H1 (cell line): ENCODE measurements around the gene DCLK1. TPM values are rescaled to one million over a fixed set of nuclear protein-coding genes. Genes with fewer than 3 reads are reported as not detected.

Experiments
- CTCF ChIA-PET: fragments of 300-600 bp; sonication (Branson Sonifier 250); formaldehyde crosslinking; loops from one replicate; lab custom pipeline; 2021; ENCODE audit not compliant: partially characterized antibody; lab: Charles Lee
- POLR2A ChIA-PET: fragments of 300-600 bp; sonication (Branson Sonifier 250); formaldehyde crosslinking; loops from one replicate; lab custom pipeline; 2021; ENCODE audit warnings: inconsistent platforms; ENCODE audit not compliant: partially characterized antibody; lab: Charles Lee
- DNase-seq, 2 experiments: peaks; one replicate each; pipeline versions ENCODE4 v3.0.0 to v3.0.0-alpha.2; 2010 to 2022; ENCODE audit warnings: low spot score in 2 of 2, low read depth in 1 of 2, mixed read lengths in 1 of 2
- FAIRE-seq: peaks from 2 replicates; lab custom pipeline; 2011; peaks lifted over from hg19 to GRCh38; lab: Jason Lieb, UNC
- H2AFZ ChIP-seq: 2 replicates; pipeline ENCODE4 v1.8.1; 2012; ENCODE audit warnings: low read length, inconsistent platforms
- H2AK5ac ChIP-seq: 2 replicates; pipeline ENCODE4 v1.6.1; 2013; ENCODE audit warnings: low read depth, low read length
- H2BK120ac ChIP-seq: replicated peaks from 2 replicates; pipeline ENCODE3; 2013; ENCODE audit warnings: low read depth, low read length, inconsistent platforms
- H2BK12ac ChIP-seq: 2 replicates; pipeline ENCODE4 v1.6.1; 2013; ENCODE audit warnings: low read depth, low read length
- H2BK15ac ChIP-seq: 2 replicates; pipeline ENCODE4 v1.6.1; 2013; ENCODE audit warnings: low read length
- H2BK20ac ChIP-seq: 2 replicates; pipeline ENCODE4 v1.6.1; 2013; ENCODE audit warnings: low read length
- H2BK5ac ChIP-seq: 2 replicates; pipeline ENCODE4 v1.6.1; 2013; ENCODE audit warnings: low read depth, low read length
- H3K14ac ChIP-seq: 2 replicates; pipeline ENCODE4 v1.6.1; 2013; ENCODE audit warnings: inconsistent platforms; ENCODE audit not compliant: insufficient read length
- H3K18ac ChIP-seq: 2 replicates; pipeline ENCODE4 v1.6.1; 2013; ENCODE audit warnings: low read length; ENCODE audit errors: extremely low read depth
- H3K23ac ChIP-seq: 2 replicates; pipeline ENCODE4 v1.6.1; 2013; ENCODE audit warnings: inconsistent platforms; ENCODE audit not compliant: insufficient read length
- H3K23me2 ChIP-seq: 2 replicates; pipeline ENCODE4 v1.6.1; 2013; ENCODE audit warnings: low read depth, low read length
- H3K27ac ChIP-seq: 2 replicates; pipeline ENCODE4 v1.6.1; 2011; ENCODE audit warnings: low read depth, low read length, inconsistent platforms
- H3K27me3 ChIP-seq, 4 experiments: replicated peaks in 1 of 4; 1 replicate in 1 of 4; 2 replicates in 3 of 4; pipeline versions ENCODE4 v1.6.1 to v1.8.1; 2011 to 2013; ENCODE audit warnings: low read length in 3 of 4, mild to moderate bottlenecking in 3 of 4, inconsistent platforms in 2 of 4, mixed read lengths in 2 of 4, moderate library complexity in 1 of 4; ENCODE audit not compliant: control insufficient read depth in 3 of 4, insufficient read depth in 3 of 4; ENCODE audit errors: extremely low read depth in 1 of 4
- H3K36me3 ChIP-seq, 4 experiments: 2 replicates each; pipeline versions ENCODE4 v1.6.1 to v1.8.1; 2011 to 2013; ENCODE audit warnings: mild to moderate bottlenecking in 4 of 4, low read length in 3 of 4, moderate library complexity in 2 of 4, control low read depth in 1 of 4, inconsistent platforms in 1 of 4; ENCODE audit not compliant: insufficient read depth in 4 of 4, control insufficient read depth in 2 of 4
- H3K4ac ChIP-seq: replicated peaks from 2 replicates; pipeline ENCODE3; 2013; ENCODE audit warnings: low read length, low read depth, mixed read lengths, inconsistent platforms; ENCODE audit not compliant: insufficient read length
- H3K4me1 ChIP-seq, 4 experiments: replicated peaks in 1 of 4; 1 replicate in 1 of 4; 2 replicates in 3 of 4; pipeline versions ENCODE4 v1.6.1 to v1.8.1; 2011 to 2013; ENCODE audit warnings: low read length in 3 of 4, inconsistent platforms in 2 of 4, mixed read lengths in 1 of 4; ENCODE audit not compliant: insufficient read depth in 4 of 4, control insufficient read depth in 3 of 4
- H3K4me2 ChIP-seq, 2 experiments: 2 replicates each; pipeline versions ENCODE4 v1.6.1 to v1.8.1; 2011 to 2013; ENCODE audit warnings: low read depth in 2 of 2, low read length in 2 of 2, control low read depth in 1 of 2, inconsistent platforms in 1 of 2, mild to moderate bottlenecking in 1 of 2; ENCODE audit not compliant: insufficient read depth in 1 of 2
- H3K4me3 ChIP-seq, 4 experiments: fragments of 200-600, 300-600 bp in 1 of 4; sonication (generic), shearing (Covaris generic), sonication (Bioruptor Twin) in 1 of 4; 2 replicates each; pipeline versions ENCODE4 v1.5.1 to v1.8.1; 2011 to 2016; ENCODE audit warnings: low read length in 4 of 4, low read depth in 3 of 4, control low read depth in 2 of 4, inconsistent platforms in 2 of 4, mild to moderate bottlenecking in 2 of 4, mixed read lengths in 1 of 4, moderate library complexity in 1 of 4; ENCODE audit not compliant: insufficient read depth in 2 of 4; ENCODE audit errors: extremely low read depth in 1 of 4
- H3K56ac ChIP-seq: replicated peaks from 2 replicates; pipeline ENCODE3; 2013; ENCODE audit warnings: low read depth, mild to moderate bottlenecking, mixed read lengths, low read length, inconsistent platforms; ENCODE audit not compliant: insufficient read length
- H3K79me1 ChIP-seq: 2 replicates; pipeline ENCODE4 v1.6.1; 2013; ENCODE audit warnings: low read depth, low read length, control low read depth
- H3K79me2 ChIP-seq, 2 experiments: 2 replicates each; pipeline versions ENCODE4 v1.6.1 to v1.8.1; 2012 to 2013; ENCODE audit warnings: low read length in 2 of 2, mild to moderate bottlenecking in 2 of 2, inconsistent platforms in 1 of 2; ENCODE audit not compliant: insufficient read depth in 2 of 2, control insufficient read depth in 1 of 2
- H3K9ac ChIP-seq, 4 experiments: replicated peaks in 1 of 4; 1 replicate in 1 of 4; 2 replicates in 3 of 4; pipeline versions ENCODE4 v1.6.1 to v1.8.1; 2011 to 2013; ENCODE audit warnings: low read depth in 3 of 4, low read length in 3 of 4, control low read depth in 2 of 4, mild to moderate bottlenecking in 2 of 4, moderate library complexity in 2 of 4, inconsistent platforms in 1 of 4; ENCODE audit errors: extremely low read depth in 1 of 4
- H3K9me3 ChIP-seq, 2 experiments: 2 replicates each; pipeline versions ENCODE4 v1.6.1 to v1.8.1; 2012 to 2013; ENCODE audit warnings: mild to moderate bottlenecking in 2 of 2, moderate library complexity in 2 of 2, control low read depth in 1 of 2, inconsistent platforms in 1 of 2, low read depth in 1 of 2, low read length in 1 of 2, mixed read lengths in 1 of 2; ENCODE audit not compliant: insufficient read depth in 2 of 2
- H4K20me1 ChIP-seq, 2 experiments: replicated peaks in 1 of 2; 2 replicates each; pipeline versions ENCODE3 to v1.8.1; 2011 to 2013; ENCODE audit warnings: inconsistent platforms in 2 of 2, low read length in 2 of 2, mild to moderate bottlenecking in 1 of 2; ENCODE audit not compliant: insufficient read depth in 2 of 2, control insufficient read depth in 1 of 2
- H4K5ac ChIP-seq: 2 replicates; pipeline ENCODE4 v1.6.1; 2013; ENCODE audit warnings: low read length, low read depth, mixed read lengths, inconsistent platforms; ENCODE audit not compliant: insufficient read length
- H4K8ac ChIP-seq: 2 replicates; pipeline ENCODE4 v1.8.0; 2013; ENCODE audit warnings: mild to moderate bottlenecking, moderate library complexity, low read length, inconsistent platforms; ENCODE audit not compliant: insufficient read depth; ENCODE audit errors: extremely low read depth
- H4K91ac ChIP-seq: replicated peaks from 2 replicates; pipeline ENCODE3; 2013; ENCODE audit warnings: low read length, mixed read lengths, inconsistent platforms; ENCODE audit not compliant: insufficient read length
- ASH2L ChIP-seq: fragments of 200-600, 300-600 bp; sonication (generic); IDR thresholded peaks from one replicate; pipeline ENCODE4 v1.7.1; 2017; ENCODE audit warnings: low read length
- CEBPB ChIP-seq: IDR thresholded peaks from 2 replicates; pipeline ENCODE4 v1.6.1; 2012; ENCODE audit warnings: low read depth, low read length
- CHD2 ChIP-seq: IDR thresholded peaks from 2 replicates; pipeline ENCODE4 v1.6.1; 2012; ENCODE audit warnings: low read length, improper control_type of control experiment
- CREB1 ChIP-seq: IDR thresholded peaks from 2 replicates; pipeline ENCODE4 v1.6.1; 2012; ENCODE audit warnings: inconsistent platforms
- FOSL1 ChIP-seq: IDR thresholded peaks from 2 replicates; pipeline ENCODE4 v1.6.1; 2011; ENCODE audit warnings: mild to moderate bottlenecking, low read depth, low read length, moderate library complexity; ENCODE audit not compliant: insufficient read depth
- HDAC2 ChIP-seq, 2 experiments: fragments of 300-600 bp in 1 of 2; sonication (generic) in 1 of 2; IDR thresholded peaks; 2 replicates each; pipeline ENCODE4 v1.6.1; 2011 to 2012; ENCODE audit warnings: low read depth in 2 of 2, low read length in 2 of 2, mild to moderate bottlenecking in 2 of 2, moderate library complexity in 2 of 2, borderline replicate concordance in 1 of 2, inconsistent platforms in 1 of 2
- HDAC6 ChIP-seq: IDR thresholded peaks from one replicate; pipeline ENCODE4 v1.7.1; 2012; ENCODE audit warnings: low read depth, mild to moderate bottlenecking, inconsistent platforms, low read length, moderate library complexity
- JUN ChIP-seq: IDR thresholded peaks from 2 replicates; pipeline ENCODE4 v1.6.1; 2011; ENCODE audit warnings: low read depth, mild to moderate bottlenecking, improper control_type of control experiment, low read length
- NANOG ChIP-seq: IDR thresholded peaks from 2 replicates; pipeline ENCODE4 v1.6.1; 2011; ENCODE audit warnings: low read length, low read depth, mild to moderate bottlenecking, inconsistent platforms; ENCODE audit not compliant: insufficient read depth, poor library complexity, severe bottlenecking
- POLR2AphosphoS5 ChIP-seq: IDR thresholded peaks from 2 replicates; pipeline ENCODE4 v1.6.1; 2011; ENCODE audit warnings: low read depth, low read length
- POU5F1 ChIP-seq: IDR thresholded peaks from 2 replicates; pipeline ENCODE4 v1.6.1; 2011; ENCODE audit warnings: low read depth, mild to moderate bottlenecking, low read length, moderate library complexity
- SP1 ChIP-seq: IDR thresholded peaks from 2 replicates; pipeline ENCODE4 v1.6.1; 2011; ENCODE audit warnings: low read depth, low read length
- SUZ12 ChIP-seq: fragments of 200-600 bp; sonication (generic); IDR thresholded peaks from 2 replicates; pipeline ENCODE4 v1.6.1; 2012; ENCODE audit warnings: mild to moderate bottlenecking, inconsistent platforms, low read length, moderate library complexity, mixed read lengths
- TCF12 ChIP-seq: IDR thresholded peaks from 2 replicates; pipeline ENCODE4 v1.6.1; 2011; ENCODE audit warnings: low read depth, mild to moderate bottlenecking, low read length
- WGBS, 2 experiments: shearing (Covaris generic) in 1 of 2; methylation state at CpG; one replicate each; pipeline versions ENCODE4 v1.1.6 to v1.1.7; 2013 to 2015; ENCODE audit warnings: low lambda C conversion rate in 2 of 2, mixed read lengths in 2 of 2, inconsistent platforms in 1 of 2, low coverage in 1 of 2, missing lambda C conversion rate in 1 of 2; ENCODE audit not compliant: insufficient replicate concordance in 2 of 2, insufficient coverage in 1 of 2, insufficient read length in 1 of 2; ENCODE audit errors: extremely low coverage in 1 of 2, missing lambda C conversion rate in 1 of 2; 5-methylcytosine and 5-hydroxymethylcytosine counted together
- polyA plus RNA-seq, 7 experiments: library from polyadenylated mRNA; depleted of rRNA in 3 of 7; stranded (reverse) in 5 of 7; unstranded in 2 of 7; fragments of >200 nt in 5 of 7; fragments of 200-250 nt in 2 of 7; gene quantifications; 1 replicate in 5 of 7; 2 replicates in 1 of 7; 4 replicates in 1 of 7; pipeline versions ENCODE4 v1.2.1 to v1.2.3, GENCODE V29; 2011 to 2013; ENCODE audit warnings: missing spikeins in 2 of 7, mixed read lengths in 2 of 7
- total RNA-seq: library from RNA; stranded (reverse); fragmentation: NEBNext Ultra II Directional; extraction: Animal tissue kit (Norgen Biotek cat#: 25700); gene quantifications from 2 replicates; pipeline ENCODE4 v1.2.1, GENCODE V29; 2021
- TF ChIP-seq, protein P1 (sequence below): IDR thresholded peaks from 2 replicates; pipeline ENCODE4 v1.6.1; 2012; ENCODE audit warnings: inconsistent platforms

The DCLK1 gene
- total and polyA plus RNA-seq, 2 of the 8 experiments (the other 6 are each of a cell fraction or from before 2014, with no cell fraction given), result 22.8 to 41.0 TPM

DNA sequence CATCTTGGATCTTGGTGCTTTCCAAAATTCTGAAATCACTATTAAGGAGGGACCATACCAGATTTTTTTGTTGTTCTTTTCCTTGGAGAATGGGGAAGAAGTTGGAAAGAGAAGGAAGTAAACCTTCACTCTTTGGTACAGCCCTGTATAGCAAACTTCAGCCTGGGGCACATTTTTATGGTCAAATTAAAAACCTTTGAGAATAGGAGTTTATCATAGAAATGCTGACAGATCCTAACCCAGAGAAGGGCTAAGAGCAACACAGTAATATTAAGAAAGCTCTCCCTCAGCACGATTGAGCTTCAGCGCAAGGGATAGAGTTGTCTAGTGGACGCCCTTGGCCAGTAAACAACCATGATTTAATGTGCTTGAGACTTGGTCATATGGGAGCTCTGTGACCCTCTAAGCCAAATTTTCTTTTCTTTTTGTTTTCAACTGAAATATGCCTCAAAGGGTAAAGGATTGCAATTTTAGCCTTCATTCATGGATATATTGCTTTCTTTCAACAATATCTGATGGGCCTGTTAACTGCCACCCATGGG is 360.4 kb downstream of the DCLK1 start:
- no peaks in the 10 kb centered on the region for H4K20me1 ChIP-seq
- no peak overlapping the region for H3K4me3 ChIP-seq
- H3K4me2 ChIP-seq, result no peak overlapping the region
- H2AFZ ChIP-seq, result no peak overlapping the region
- H4K5ac ChIP-seq, result no peak overlapping the region
- H2BK5ac ChIP-seq, result no peak overlapping the region
- no peak overlapping the region for H3K14ac ChIP-seq
- no peak overlapping the region for H2BK12ac ChIP-seq
- DNase-seq, result no peak
- H3K4ac ChIP-seq, result no peak overlapping the region
- no peak overlapping the region for H2BK120ac ChIP-seq
- H3K9me3 ChIP-seq, result no peaks in the 10 kb centered on the region
- no peak overlapping the region for H3K9ac ChIP-seq
- ChIA-PET CTCF (interaction anchor here (1.5 to 2.1 kb wide), 2 partner anchors 19 to 31 kb away, joined by 4 to 9 read pairs; no protein-coding TSS in a partner anchor), POLR2A (no interaction called here)
- no peak for FAIRE-seq
- H3K56ac ChIP-seq, result no peak overlapping the region
- H3K36me3 ChIP-seq, result no peaks in the 10 kb centered on the region
- no peak overlapping the region for H4K91ac ChIP-seq
- WGBS, 2 experiments, result 95% methylated on average over 3 of the region's 3 CpGs; no CpG with 5 or more reads in 1 of the 2 experiments
- no peaks in the 10 kb centered on the region for H3K4me1 ChIP-seq
- H3K27me3 ChIP-seq, result no peaks in the 10 kb centered on the region; a peak in 1 of 7 replicates
- no peak overlapping the region for H3K23ac ChIP-seq
- no peak overlapping the region for H2BK15ac ChIP-seq
- no peak overlapping the region for H4K8ac ChIP-seq
- H3K79me1 ChIP-seq, result no peaks in the 10 kb centered on the region
- H2BK20ac ChIP-seq, result no peak overlapping the region
- H3K18ac ChIP-seq, result no peak overlapping the region
- no peaks in the 10 kb centered on the region for H3K23me2 ChIP-seq
- no peak overlapping the region for H3K27ac ChIP-seq
- H2AK5ac ChIP-seq, result no peak overlapping the region
- H3K79me2 ChIP-seq, result no peaks in the 10 kb centered on the region
- TF ChIP-seq, protein P1, sequence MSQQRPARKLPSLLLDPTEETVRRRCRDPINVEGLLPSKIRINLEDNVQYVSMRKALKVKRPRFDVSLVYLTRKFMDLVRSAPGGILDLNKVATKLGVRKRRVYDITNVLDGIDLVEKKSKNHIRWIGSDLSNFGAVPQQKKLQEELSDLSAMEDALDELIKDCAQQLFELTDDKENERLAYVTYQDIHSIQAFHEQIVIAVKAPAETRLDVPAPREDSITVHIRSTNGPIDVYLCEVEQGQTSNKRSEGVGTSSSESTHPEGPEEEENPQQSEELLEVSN, result no peak
- TF ChIP-seq CEBPB (no peak), CREB1 (no peak), HDAC2 (IDR thresholded peaks at IDR 0.05; ENCODE audit: borderline replicate concordance in 1 of 2, low read depth in 2 of 2, low read length in 2 of 2) (no peak), JUN (no peak), POLR2AphosphoS5 (no peak), TCF12 (no peak), POU5F1 (no peak), FOSL1 (no peak), SUZ12 (no peak), CHD2 (no peak), HDAC6 (no peak), SP1 (no peak), NANOG (no peak), ASH2L (no peak)
